GM12892 (cell line): ENCODE measurements around the gene LGMN.

Source experiments
- POLR2AphosphoS5 ChIP-seq: IDR thresholded peaks from 2 replicates; pipeline ENCODE4 v1.6.1; 2011; ENCODE audit warnings: low read depth, low read length, control low read depth
- TAF1 ChIP-seq: IDR thresholded peaks from 2 replicates; pipeline ENCODE4 v1.6.1; 2011; ENCODE audit warnings: low read depth, mild to moderate bottlenecking, control low read depth, low read length, borderline replicate concordance

GRCh38 chr14:92684801-92685560, 63.4 kb downstream of the LGMN start:
- TF ChIP-seq POLR2AphosphoS5: no peak
- TF ChIP-seq TAF1: no peak
